B cell (primary cell): ENCODE results near the gene FADS2. TPM values are rescaled to one million over a fixed set of nuclear protein-coding genes. Genes with fewer than 3 reads are reported as not detected.

ENCODE experiments used
- ATAC-seq: fragments of 200-7000 bp; cut with Tn5 transposase; one replicate; pipeline ENCODE4 v1.10.0; 2021; ENCODE audit warnings: low read depth, mild to moderate bottlenecking, moderate number of reproducible peaks, moderate library complexity
- CTCF ChIA-PET: fragments of 350-600 bp; sonication (Branson Sonifier 250); formaldehyde crosslinking; loops from one replicate; lab custom pipeline; 2021; ENCODE audit warnings: antibody characterized with exemption, inconsistent platforms; lab: Charles Lee
- POLR2A ChIA-PET: fragments of 350-600 bp; sonication (Branson Sonifier 250); formaldehyde crosslinking; loops from one replicate; lab custom pipeline; 2021; ENCODE audit warnings: antibody characterized with exemption; lab: Charles Lee
- DNase-seq: peaks from one replicate; pipeline ENCODE4 v3.0.0; 2013
- H2AFZ ChIP-seq: 2 replicates; pipeline ENCODE4 v1.6.1; 2012; ENCODE audit warnings: mild to moderate bottlenecking, low read depth, low read length; ENCODE audit not compliant: insufficient read depth, poor library complexity, severe bottlenecking
- H3K27ac ChIP-seq, 2 donors: 1 replicate in 1 of 2; 2 replicates in 1 of 2; pipeline ENCODE4 v1.5.1; 2012 to 2013; ENCODE audit warnings: low read length in 2 of 2, mild to moderate bottlenecking in 2 of 2, moderate library complexity in 1 of 2
- H3K27me3 ChIP-seq, 4 experiments: fragments of 200-600 bp in 1 of 4; sonication (generic) in 1 of 4; replicated peaks in 1 of 4; 1 replicate in 2 of 4; 2 replicates in 2 of 4; pipeline versions ENCODE4 v1.6.1 to v1.7.0; 2013 to 2016; ENCODE audit warnings: low read length in 3 of 4, mild to moderate bottlenecking in 2 of 4, mixed read lengths in 1 of 4, moderate library complexity in 1 of 4; ENCODE audit not compliant: insufficient read depth in 4 of 4, control insufficient read depth in 3 of 4; ENCODE audit errors: control extremely low read depth in 1 of 4
- H3K36me3 ChIP-seq, 2 experiments: replicated peaks in 1 of 2; 1 replicate in 1 of 2; 2 replicates in 1 of 2; pipeline versions ENCODE4 v1.6.1 to v1.7.1; 2013; ENCODE audit warnings: low read length in 1 of 2; ENCODE audit not compliant: insufficient read depth in 2 of 2, control insufficient read depth in 1 of 2; ENCODE audit errors: control extremely low read depth in 1 of 2, extremely low read depth in 1 of 2
- H3K4me1 ChIP-seq, 2 donors: fragments of 200-600 bp in 1 of 2; sonication (generic) in 1 of 2; 1 replicate in 1 of 2; 2 replicates in 1 of 2; pipeline versions ENCODE4 v1.5.1 to v1.6.1; 2013 to 2017; ENCODE audit warnings: low read length in 2 of 2; ENCODE audit not compliant: control insufficient read depth in 2 of 2, insufficient read depth in 2 of 2
- H3K4me2 ChIP-seq: replicated peaks from 2 replicates; pipeline ENCODE3; 2012; ENCODE audit warnings: mild to moderate bottlenecking, low read depth, low read length; ENCODE audit not compliant: poor library complexity, severe bottlenecking
- H3K4me3 ChIP-seq, 5 experiments: fragments of 200-600 bp in 1 of 5; sonication (generic) in 1 of 5; 1 replicate in 3 of 5; 2 replicates in 2 of 5; pipeline versions ENCODE4 v1.5.1 to v1.7.0; 2011 to 2016; ENCODE audit warnings: low read length in 4 of 5, mild to moderate bottlenecking in 4 of 5, low read depth in 2 of 5, control low read depth in 1 of 5, moderate library complexity in 1 of 5; ENCODE audit not compliant: insufficient read depth in 1 of 5; ENCODE audit errors: control extremely low read depth in 1 of 5, extremely low read depth in 1 of 5
- H3K79me2 ChIP-seq: fragments of 200-600 bp; sonication (generic); one replicate; pipeline ENCODE4 v1.6.0; 2016; ENCODE audit warnings: low read length; ENCODE audit not compliant: control insufficient read depth, insufficient read depth
- H3K9ac ChIP-seq: fragments of 200-600 bp; sonication (generic); 2 replicates; pipeline ENCODE4 v1.6.1; 2017; ENCODE audit warnings: mild to moderate bottlenecking, low read length, moderate library complexity
- H3K9me3 ChIP-seq, 3 donors: one replicate each; pipeline versions ENCODE4 v1.6.1 to v1.7.1; 2013; ENCODE audit warnings: low read length in 2 of 3; ENCODE audit not compliant: control insufficient read depth in 2 of 3, insufficient read depth in 1 of 3; ENCODE audit errors: control extremely low read depth in 1 of 3
- H4K20me1 ChIP-seq: 2 replicates; pipeline ENCODE4 v1.6.0; 2012; ENCODE audit warnings: mild to moderate bottlenecking, low read length; ENCODE audit not compliant: insufficient read depth, control insufficient read depth, poor library complexity, severe bottlenecking
- H3K27ac Mint-ChIP-seq: one replicate; pipeline ENCODE4 v1.8.0; 2021; ENCODE audit warnings: mixed read lengths
- H3K27me3 Mint-ChIP-seq: one replicate; pipeline ENCODE4 v1.8.0; 2021; ENCODE audit warnings: mixed read lengths
- H3K4me1 Mint-ChIP-seq: one replicate; pipeline ENCODE4 v1.8.0; 2021; ENCODE audit warnings: mixed read lengths
- H3K4me3 Mint-ChIP-seq: one replicate; pipeline ENCODE4 v1.8.0; 2021; ENCODE audit warnings: mixed read lengths
- H3K9me3 Mint-ChIP-seq: one replicate; pipeline ENCODE4 v1.8.0; 2022; ENCODE audit warnings: mixed read lengths; ENCODE audit not compliant: insufficient read depth
- EZH2 ChIP-seq: IDR thresholded peaks from 2 replicates; pipeline ENCODE4 v1.6.1; 2012; ENCODE audit warnings: borderline replicate concordance, low read depth, mild to moderate bottlenecking, moderate library complexity, low read length; ENCODE audit not compliant: insufficient read depth, poor library complexity, severe bottlenecking
- WGBS: methylation state at CpG from one replicate; pipeline ENCODE4 v1.1.5; 2013; ENCODE audit warnings: missing lambda C conversion rate; ENCODE audit not compliant: insufficient coverage; 5-methylcytosine and 5-hydroxymethylcytosine counted together
- intact Hi-C: fragments of 100-400 bp; cut with micrococcal nuclease; formaldehyde crosslinking; loops from one replicate; pipeline ENCODE4 v1.10.0; 2022
- polyA plus RNA-seq: library from polyadenylated mRNA; depleted of rRNA; stranded (reverse); fragments of >200 nt; gene quantifications from 2 replicates; pipeline ENCODE4 v1.2.3, GENCODE V29; 2012
- total RNA-seq, 2 donors: library from RNA; stranded (reverse); fragments of 120-200 nt in 1 of 2; gene quantifications; 1 replicate in 1 of 2; 2 replicates in 1 of 2; pipeline versions ENCODE4 v1.2.3 to v1.2.4, GENCODE V29; 2013 to 2022
- TF ChIP-seq, protein P1 (sequence below): fragments of 200-600 bp; IDR thresholded peaks from one replicate; pipeline ENCODE4 v1.8.0; 2022; ENCODE audit warnings: antibody characterized with exemption, mild to moderate bottlenecking

Gene FADS2
- total and polyA plus RNA-seq, 2 donors (not counting 1 experiment from before 2014, with no cell fraction given) = 1.5 to 5.9 TPM

DNA sequence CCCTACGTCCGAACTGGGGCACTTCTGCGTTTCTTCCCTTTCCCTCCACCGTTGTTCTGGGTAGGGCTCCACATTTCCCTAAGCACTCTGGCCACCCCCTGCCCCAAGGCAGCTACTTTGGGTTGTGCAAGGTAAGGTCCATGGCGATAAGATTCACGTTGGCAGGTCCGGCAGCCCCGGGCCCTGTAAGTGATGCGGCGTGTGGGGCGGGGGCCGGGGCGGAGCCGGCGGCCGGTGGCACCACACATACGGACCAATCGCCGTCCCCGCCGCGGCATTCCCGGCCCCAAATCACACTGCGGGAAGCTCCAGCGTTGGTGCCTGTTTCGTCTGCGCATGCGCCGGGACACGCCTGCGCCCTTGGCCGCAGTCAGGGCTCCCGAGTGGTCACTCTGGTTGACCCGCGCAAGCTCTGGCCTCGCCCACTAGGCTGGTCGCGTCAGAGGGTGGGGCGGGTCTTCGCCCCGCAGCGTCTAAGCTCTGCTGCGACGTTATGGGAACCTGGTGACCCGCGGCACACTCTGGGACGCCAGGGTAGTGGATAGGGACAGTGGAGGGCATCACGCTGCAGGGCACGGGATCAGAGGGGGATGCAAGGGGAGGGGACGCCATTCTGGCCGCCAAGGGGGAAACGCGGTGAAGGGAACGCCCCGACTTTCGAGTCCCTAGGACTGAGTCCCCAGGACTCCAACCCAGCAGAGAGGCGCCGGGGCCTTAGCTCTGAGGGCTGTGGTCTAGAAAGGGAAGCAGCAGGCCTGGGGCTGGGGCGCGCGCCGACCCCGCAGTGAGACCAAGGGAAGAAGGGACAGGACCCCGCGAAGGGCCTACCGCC is 12.9 kb upstream of the FADS2 start:
- ATAC-seq (peak; percentile 57), DNase-seq (peak; percentile 61)
- no peaks in the 10 kb centered on the region for H4K20me1 ChIP-seq
- peaks cover 9 to 24% of the 10 kb centered on the region in 2 donors for H3K4me1 ChIP-seq
- Mint-ChIP-seq H3K4me3 (peak overlapping the region; percentile 96), H3K4me1 (peaks cover 15% of the 10 kb centered on the region), H3K27me3 (no peaks in the 10 kb centered on the region), H3K27ac (peak overlapping the region; percentile 88), H3K9me3 (no peaks in the 10 kb centered on the region)
- H3K4me3 ChIP-seq = peak overlapping the region; percentile 56 to 77 (median 70)
- H3K9ac ChIP-seq = peak overlapping the region; percentile 84
- ChIA-PET CTCF (interaction anchor here (0.5 to 6.1 kb wide), 17 partner anchors 11 to 297 kb away, joined by 3 to 77 read pairs (median 5); no protein-coding TSS in a partner anchor), POLR2A (interaction anchor here (0.7 to 2.0 kb wide), 5 partner anchors 11 to 152 kb away, joined by 3 to 9 read pairs (median 4); partner anchors contain the start of genes FADS2 and FTH1)
- peaks cover 0 to 17% (median 4%) of the 10 kb centered on the region in 4 experiments for H3K27me3 ChIP-seq
- peak overlapping the region in 1 of 2 donors; percentile 17 for H3K27ac ChIP-seq
- H3K9me3 ChIP-seq = peaks cover 0 to 6% (median 0%) of the 10 kb centered on the region in 3 donors
- peak overlapping the region; percentile 100 for H3K4me2 ChIP-seq
- WGBS = 1% methylated on average over 66 of the region's 66 CpGs
- intact Hi-C loops = loop anchor here (1.0 to 5.0 kb wide), 3 partner anchors 18 to 307 kb away; partner anchors contain the start of genes FADS3 and INCENP
- no peaks in the 10 kb centered on the region for H3K36me3 ChIP-seq
- peak overlapping the region; percentile 94 for H2AFZ ChIP-seq
- TF ChIP-seq, protein P1, sequence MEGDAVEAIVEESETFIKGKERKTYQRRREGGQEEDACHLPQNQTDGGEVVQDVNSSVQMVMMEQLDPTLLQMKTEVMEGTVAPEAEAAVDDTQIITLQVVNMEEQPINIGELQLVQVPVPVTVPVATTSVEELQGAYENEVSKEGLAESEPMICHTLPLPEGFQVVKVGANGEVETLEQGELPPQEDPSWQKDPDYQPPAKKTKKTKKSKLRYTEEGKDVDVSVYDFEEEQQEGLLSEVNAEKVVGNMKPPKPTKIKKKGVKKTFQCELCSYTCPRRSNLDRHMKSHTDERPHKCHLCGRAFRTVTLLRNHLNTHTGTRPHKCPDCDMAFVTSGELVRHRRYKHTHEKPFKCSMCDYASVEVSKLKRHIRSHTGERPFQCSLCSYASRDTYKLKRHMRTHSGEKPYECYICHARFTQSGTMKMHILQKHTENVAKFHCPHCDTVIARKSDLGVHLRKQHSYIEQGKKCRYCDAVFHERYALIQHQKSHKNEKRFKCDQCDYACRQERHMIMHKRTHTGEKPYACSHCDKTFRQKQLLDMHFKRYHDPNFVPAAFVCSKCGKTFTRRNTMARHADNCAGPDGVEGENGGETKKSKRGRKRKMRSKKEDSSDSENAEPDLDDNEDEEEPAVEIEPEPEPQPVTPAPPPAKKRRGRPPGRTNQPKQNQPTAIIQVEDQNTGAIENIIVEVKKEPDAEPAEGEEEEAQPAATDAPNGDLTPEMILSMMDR = no peak
- TF ChIP-seq EZH2 = no peak
- no peaks in the 10 kb centered on the region for H3K79me2 ChIP-seq
